ENCODE results near the gene LRRIQ1.
"Not testable (repeated sequence)": the region's sequence is repeated elsewhere in the genome, so short reads cannot be mapped to it uniquely, and the experiment has no call there.

Gene LRRIQ1

DNA sequence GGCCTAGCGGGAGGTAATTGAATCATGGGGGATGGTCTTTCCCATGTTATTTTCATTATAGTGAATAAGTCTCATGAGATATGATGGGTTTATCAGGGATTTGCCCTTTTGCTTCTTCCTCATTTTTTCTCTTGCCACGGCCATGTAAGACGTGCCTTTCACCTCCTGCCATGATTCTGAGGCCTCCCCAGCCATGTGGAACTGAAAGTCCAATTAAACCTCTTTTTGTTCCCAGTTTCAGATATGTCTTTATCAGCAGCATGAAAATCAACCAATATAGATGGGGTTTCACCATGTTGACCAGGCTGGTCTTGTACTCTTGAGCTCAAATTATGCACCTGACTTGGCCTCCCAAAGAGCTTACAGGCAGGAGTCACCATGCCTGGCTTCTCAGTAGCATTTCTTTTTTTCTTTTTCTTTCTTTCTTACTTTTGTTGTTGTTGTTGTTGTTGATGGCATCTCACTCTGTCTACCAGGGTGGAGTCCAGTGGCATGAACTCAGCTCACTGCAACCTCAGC lies 33.3 kb upstream of the LRRIQ1 start:
- H3K36me3 ChIP-seq (ENCODE audit: control insufficient read depth in 4 of 4, insufficient read depth in 4 of 4, low read length in 3 of 4) = no peaks in the 10 kb centered on the region
- no peaks in the 10 kb centered on the region for H3K27me3 ChIP-seq (replicated peaks in 2 of 5; ENCODE audit: control insufficient read depth in 4 of 5, insufficient read depth in 5 of 5, low read length in 4 of 5)
- no peaks in the 10 kb centered on the region for H3K4me1 ChIP-seq (ENCODE audit: control extremely low read depth in 1 of 4, control insufficient read depth in 4 of 4, insufficient read depth in 4 of 4, low read length in 3 of 4)
- H3K4me3 ChIP-seq (ENCODE audit: control insufficient read depth in 1 of 7, extremely low read depth in 1 of 7, insufficient read depth in 4 of 7, low read depth in 2 of 7, low read length in 6 of 7) = no peak overlapping the region
- H3K9me3 ChIP-seq (ENCODE audit: control extremely low read depth in 1 of 5, control insufficient read depth in 4 of 5, insufficient read depth in 2 of 5, low read depth in 1 of 5, low read length in 4 of 5) = no peaks in the 10 kb centered on the region
- CTCF ChIA-PET = interaction anchor here (1.0 kb wide), 1 partner anchor 28 kb away, joined by 3 read pairs; no protein-coding TSS in a partner anchor
- no peak for DNase-seq
- POLR2A ChIA-PET = no interaction called here
- WGBS (ENCODE audit: insufficient coverage) = 100% methylated on average over 1 of the region's 3 CpGs
- H3K27ac ChIP-seq (ENCODE audit: insufficient read depth in 1 of 2, low read depth in 1 of 2, low read length in 2 of 2, poor library complexity in 1 of 2, severe bottlenecking in 2 of 2) = no peak overlapping the region

DNA sequence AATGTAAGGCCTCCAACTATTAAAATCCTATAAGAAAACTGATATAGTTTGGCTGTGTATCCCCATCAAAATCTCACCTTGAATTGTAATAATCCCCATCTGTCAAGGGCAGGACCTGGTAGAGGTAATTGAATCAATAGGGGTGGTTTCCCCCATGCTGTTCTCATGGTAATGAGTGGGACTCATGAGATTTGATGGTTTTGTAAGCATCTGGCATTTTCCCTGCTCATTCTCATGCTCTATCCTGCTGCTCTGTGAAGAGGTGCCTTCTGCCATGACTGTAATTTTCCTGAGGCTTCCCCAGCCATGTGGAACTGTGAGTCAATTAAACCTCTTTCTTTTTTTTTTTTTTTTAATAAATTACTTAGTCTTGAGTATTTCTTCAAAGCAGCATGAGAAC lies 31.9 kb upstream of the LRRIQ1 start:
- POLR2A ChIA-PET = no interaction called here
- no peaks in the 10 kb centered on the region for H3K4me1 ChIP-seq (ENCODE audit: control extremely low read depth in 1 of 4, control insufficient read depth in 4 of 4, insufficient read depth in 4 of 4, low read length in 3 of 4)
- H3K27ac ChIP-seq (ENCODE audit: insufficient read depth in 1 of 2, low read depth in 1 of 2, low read length in 2 of 2, poor library complexity in 1 of 2, severe bottlenecking in 2 of 2) = no peak overlapping the region
- CTCF ChIA-PET = no interaction called here
- H3K4me3 ChIP-seq (ENCODE audit: control insufficient read depth in 1 of 7, extremely low read depth in 1 of 7, insufficient read depth in 4 of 7, low read depth in 2 of 7, low read length in 6 of 7) = no peak overlapping the region
- no peak for DNase-seq
- no peaks in the 10 kb centered on the region for H3K27me3 ChIP-seq (replicated peaks in 2 of 5; ENCODE audit: control insufficient read depth in 4 of 5, insufficient read depth in 5 of 5, low read length in 4 of 5)
- no peaks in the 10 kb centered on the region for H3K9me3 ChIP-seq (ENCODE audit: control extremely low read depth in 1 of 5, control insufficient read depth in 4 of 5, insufficient read depth in 2 of 5, low read depth in 1 of 5, low read length in 4 of 5)
- no peaks in the 10 kb centered on the region for H3K36me3 ChIP-seq (ENCODE audit: control insufficient read depth in 4 of 4, insufficient read depth in 4 of 4, low read length in 3 of 4)

DNA sequence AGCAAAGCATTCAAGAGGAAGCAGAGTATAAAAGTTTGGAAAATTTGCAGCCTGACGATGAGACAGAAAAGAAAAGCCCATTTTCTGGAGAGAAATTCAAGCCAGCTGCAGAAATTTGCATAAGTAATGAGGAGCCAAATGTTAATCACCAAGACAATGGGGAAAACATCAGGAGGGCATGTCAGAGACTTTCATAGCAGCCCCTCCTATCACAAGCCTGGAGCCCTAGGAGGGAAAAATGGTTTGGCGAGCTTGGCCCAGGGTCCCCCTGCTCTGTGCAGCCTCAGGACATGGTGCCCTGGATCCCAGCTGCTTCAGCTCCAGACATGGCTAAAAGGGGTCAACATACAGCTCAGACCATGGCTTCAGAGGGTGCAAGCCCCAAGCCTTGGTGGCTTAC lies 31.1 kb upstream of the LRRIQ1 start:
- DNase-seq; H3K4me1 ChIP-seq (ENCODE audit: control extremely low read depth in 1 of 4, control insufficient read depth in 4 of 4, insufficient read depth in 4 of 4, low read length in 3 of 4); H3K4me3 ChIP-seq (ENCODE audit: control insufficient read depth in 1 of 7, extremely low read depth in 1 of 7, insufficient read depth in 4 of 7, low read depth in 2 of 7, low read length in 6 of 7); H3K36me3 ChIP-seq (ENCODE audit: control insufficient read depth in 4 of 4, insufficient read depth in 4 of 4, low read length in 3 of 4); CTCF ChIA-PET; H3K27ac ChIP-seq (ENCODE audit: insufficient read depth in 1 of 2, low read depth in 1 of 2, low read length in 2 of 2, poor library complexity in 1 of 2, severe bottlenecking in 2 of 2); H3K27me3 ChIP-seq (replicated peaks in 2 of 5; ENCODE audit: control insufficient read depth in 4 of 5, insufficient read depth in 5 of 5, low read length in 4 of 5); H3K9me3 ChIP-seq (ENCODE audit: control extremely low read depth in 1 of 5, control insufficient read depth in 4 of 5, insufficient read depth in 2 of 5, low read depth in 1 of 5, low read length in 4 of 5); POLR2A ChIA-PET: not testable (repeated sequence)
- WGBS (ENCODE audit: insufficient coverage) = 75% methylated on average over 2 of the region's 2 CpGs

DNA sequence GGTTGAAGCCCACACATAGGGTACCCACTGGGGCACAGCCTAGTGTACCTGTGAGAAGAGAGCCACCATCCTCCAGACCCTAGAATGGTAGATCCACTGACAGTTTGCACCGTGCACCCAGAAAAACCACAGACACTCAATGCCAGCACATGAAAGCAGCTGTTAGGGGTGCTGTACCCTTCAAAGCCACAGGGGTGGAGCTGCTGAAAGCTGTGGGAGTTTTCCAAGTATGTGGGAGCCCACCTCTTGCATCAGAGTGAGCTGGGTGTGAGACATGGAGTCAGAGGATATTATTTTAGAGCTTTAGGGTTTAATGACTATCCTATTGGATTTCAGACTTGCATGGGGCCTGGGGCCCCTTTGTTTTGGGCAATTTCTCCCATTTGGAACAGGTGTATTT lies 30.5 kb upstream of the LRRIQ1 start:
- CTCF ChIA-PET = no interaction called here
- no CpG with 5 or more reads among the region's 1 CpG for WGBS (ENCODE audit: insufficient coverage)
- H3K9me3 ChIP-seq (ENCODE audit: control extremely low read depth in 1 of 5, control insufficient read depth in 4 of 5, insufficient read depth in 2 of 5, low read depth in 1 of 5, low read length in 4 of 5) = no peaks in the 10 kb centered on the region

DNA sequence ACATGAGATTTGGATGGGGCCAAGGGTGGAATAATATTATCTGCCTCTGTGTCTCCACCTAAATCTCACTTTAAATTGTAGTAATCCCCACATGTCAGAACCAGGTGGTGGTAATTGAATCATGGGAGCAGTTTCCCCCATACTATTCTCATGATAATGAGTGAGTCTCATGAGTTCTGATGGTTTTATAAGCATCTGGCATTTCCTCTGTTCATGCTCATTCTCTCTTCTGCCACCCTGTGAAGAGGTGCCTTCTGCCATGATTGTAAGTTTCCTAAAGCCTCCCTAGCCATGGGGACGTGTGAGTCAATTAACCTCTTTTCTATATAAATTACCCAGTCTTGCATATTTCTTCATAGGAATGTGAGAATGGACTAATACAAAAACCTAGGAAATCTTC lies 29.9 kb upstream of the LRRIQ1 start:
- Histone ChIP-seq H3K27ac (ENCODE audit: insufficient read depth in 1 of 2, low read depth in 1 of 2, low read length in 2 of 2, poor library complexity in 1 of 2, severe bottlenecking in 2 of 2) (no peak overlapping the region), H3K4me3 (ENCODE audit: control insufficient read depth in 1 of 7, extremely low read depth in 1 of 7, insufficient read depth in 4 of 7, low read depth in 2 of 7, low read length in 6 of 7) (no peak overlapping the region), H3K9me3 (ENCODE audit: control extremely low read depth in 1 of 5, control insufficient read depth in 4 of 5, insufficient read depth in 2 of 5, low read depth in 1 of 5, low read length in 4 of 5) (no peaks in the 10 kb centered on the region), H3K36me3 (ENCODE audit: control insufficient read depth in 4 of 4, insufficient read depth in 4 of 4, low read length in 3 of 4) (no peaks in the 10 kb centered on the region), H3K4me1 (ENCODE audit: control extremely low read depth in 1 of 4, control insufficient read depth in 4 of 4, insufficient read depth in 4 of 4, low read length in 3 of 4) (no peaks in the 10 kb centered on the region), H3K27me3 (replicated peaks in 2 of 5; ENCODE audit: control insufficient read depth in 4 of 5, insufficient read depth in 5 of 5, low read length in 4 of 5) (no peaks in the 10 kb centered on the region)
- WGBS (ENCODE audit: insufficient coverage) = no CpG with 5 or more reads among the region's 1 CpG
- POLR2A ChIA-PET = no interaction called here
- CTCF ChIA-PET = no interaction called here
- no peak for DNase-seq

More for the DNA sequence above, 30.5 kb upstream of the LRRIQ1 start:
- no peaks in the 10 kb centered on the region for H3K36me3 ChIP-seq (ENCODE audit: control insufficient read depth in 4 of 4, insufficient read depth in 4 of 4, low read length in 3 of 4)
- H3K4me1 ChIP-seq (ENCODE audit: control extremely low read depth in 1 of 4, control insufficient read depth in 4 of 4, insufficient read depth in 4 of 4, low read length in 3 of 4) = no peaks in the 10 kb centered on the region
- no peak overlapping the region for H3K4me3 ChIP-seq (ENCODE audit: control insufficient read depth in 1 of 7, extremely low read depth in 1 of 7, insufficient read depth in 4 of 7, low read depth in 2 of 7, low read length in 6 of 7)
- DNase-seq = no peak
- no peaks in the 10 kb centered on the region for H3K27me3 ChIP-seq (replicated peaks in 2 of 5; ENCODE audit: control insufficient read depth in 4 of 5, insufficient read depth in 5 of 5, low read length in 4 of 5)
- no peak overlapping the region for H3K27ac ChIP-seq (ENCODE audit: insufficient read depth in 1 of 2, low read depth in 1 of 2, low read length in 2 of 2, poor library complexity in 1 of 2, severe bottlenecking in 2 of 2)
- POLR2A ChIA-PET = no interaction called here

DNA sequence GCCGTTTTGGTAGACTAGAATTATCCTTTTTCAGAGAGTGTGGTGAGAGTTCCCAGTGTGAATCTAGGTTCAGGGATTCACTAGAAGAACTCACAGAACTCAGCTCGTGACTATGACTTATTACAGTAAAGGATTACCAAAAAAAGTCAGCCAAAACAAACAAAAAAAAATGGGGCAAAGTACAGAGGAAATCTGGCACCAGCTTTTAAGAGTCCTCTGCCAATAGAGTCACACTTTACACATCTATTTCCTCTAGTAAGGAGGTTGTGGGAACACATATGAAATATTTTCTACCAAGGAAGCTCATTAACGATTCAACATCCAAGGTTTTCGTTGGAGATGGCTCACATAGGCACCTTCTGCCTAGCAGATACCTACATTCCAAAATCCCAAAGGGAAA lies 28.3 kb upstream of the LRRIQ1 start:
- ChIA-PET POLR2A (no interaction called here), CTCF (interaction anchor here (0.7 kb wide), 1 partner anchor 28 kb away, joined by 5 read pairs; the partner anchor contains the start of genes LRRIQ1 and TSPAN19)
- no peaks in the 10 kb centered on the region for H3K27me3 ChIP-seq (replicated peaks in 2 of 5; ENCODE audit: control insufficient read depth in 4 of 5, insufficient read depth in 5 of 5, low read length in 4 of 5)
- no peak overlapping the region for H3K27ac ChIP-seq (ENCODE audit: insufficient read depth in 1 of 2, low read depth in 1 of 2, low read length in 2 of 2, poor library complexity in 1 of 2, severe bottlenecking in 2 of 2)
- no peak for DNase-seq
- H3K9me3 ChIP-seq (ENCODE audit: control extremely low read depth in 1 of 5, control insufficient read depth in 4 of 5, insufficient read depth in 2 of 5, low read depth in 1 of 5, low read length in 4 of 5) = no peaks in the 10 kb centered on the region
- 63% methylated on average over 3 of the region's 4 CpGs for WGBS (ENCODE audit: insufficient coverage)
- no peak overlapping the region for H3K4me3 ChIP-seq (ENCODE audit: control insufficient read depth in 1 of 7, extremely low read depth in 1 of 7, insufficient read depth in 4 of 7, low read depth in 2 of 7, low read length in 6 of 7)
- H3K4me1 ChIP-seq (ENCODE audit: control extremely low read depth in 1 of 4, control insufficient read depth in 4 of 4, insufficient read depth in 4 of 4, low read length in 3 of 4) = no peaks in the 10 kb centered on the region
- H3K36me3 ChIP-seq (ENCODE audit: control insufficient read depth in 4 of 4, insufficient read depth in 4 of 4, low read length in 3 of 4) = no peaks in the 10 kb centered on the region

DNA sequence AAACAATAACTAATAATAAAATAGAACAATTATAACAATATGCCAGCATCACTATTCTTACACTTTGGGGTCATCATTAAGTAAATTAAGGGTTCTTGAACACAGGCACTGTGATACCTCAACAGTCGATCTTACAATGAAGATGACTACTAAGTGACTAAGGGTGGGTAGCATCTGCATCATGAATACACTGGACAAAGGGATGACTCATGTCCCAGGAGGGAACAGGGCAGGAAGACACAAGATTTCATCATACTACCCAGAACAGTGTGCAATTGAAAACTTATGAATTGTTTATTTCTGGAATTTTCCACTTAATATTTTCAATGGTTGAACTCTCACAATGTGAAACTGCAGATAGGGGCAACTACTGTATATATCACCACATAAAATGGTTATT lies 19.7 kb upstream of the LRRIQ1 start:
- no CpG with 5 or more reads among the region's 1 CpG for WGBS (ENCODE audit: insufficient coverage)
- DNase-seq = no peak
- Histone ChIP-seq H3K4me1 (ENCODE audit: control extremely low read depth in 1 of 4, control insufficient read depth in 4 of 4, insufficient read depth in 4 of 4, low read length in 3 of 4) (no peaks in the 10 kb centered on the region), H3K27ac (ENCODE audit: insufficient read depth in 1 of 2, low read depth in 1 of 2, low read length in 2 of 2, poor library complexity in 1 of 2, severe bottlenecking in 2 of 2) (no peak overlapping the region), H3K4me3 (ENCODE audit: control insufficient read depth in 1 of 7, extremely low read depth in 1 of 7, insufficient read depth in 4 of 7, low read depth in 2 of 7, low read length in 6 of 7) (no peak overlapping the region), H3K9me3 (ENCODE audit: control extremely low read depth in 1 of 5, control insufficient read depth in 4 of 5, insufficient read depth in 2 of 5, low read depth in 1 of 5, low read length in 4 of 5) (no peaks in the 10 kb centered on the region), H3K36me3 (ENCODE audit: control insufficient read depth in 4 of 4, insufficient read depth in 4 of 4, low read length in 3 of 4) (no peaks in the 10 kb centered on the region), H3K27me3 (replicated peaks in 2 of 5; ENCODE audit: control insufficient read depth in 4 of 5, insufficient read depth in 5 of 5, low read length in 4 of 5) (peaks cover 0 to 5% (median 3%) of the 10 kb centered on the region in 5 experiments)
- ChIA-PET POLR2A (no interaction called here), CTCF (interaction anchor here (1.5 kb wide), 1 partner anchor 12 kb away, joined by 4 read pairs; no protein-coding TSS in a partner anchor)

Data from common myeloid progenitor, CD34-positive (primary cell).